TTC549 (cell line): ENCODE results near the gene ATXN8OS.
A peak's percentile ranks its signal among the peaks of the same experiment; 100 is the strongest.
"Not testable (repeated sequence)": the region's sequence is repeated elsewhere in the genome, so short reads cannot be mapped to it uniquely, and the experiment has no call there.

Experiments used
- FAIRE-seq: peaks from 2 replicates; lab custom pipeline; 2012; peaks lifted over from hg19 to GRCh38; lab: Jason Lieb, UNC

Gene ATXN8OS

DNA sequence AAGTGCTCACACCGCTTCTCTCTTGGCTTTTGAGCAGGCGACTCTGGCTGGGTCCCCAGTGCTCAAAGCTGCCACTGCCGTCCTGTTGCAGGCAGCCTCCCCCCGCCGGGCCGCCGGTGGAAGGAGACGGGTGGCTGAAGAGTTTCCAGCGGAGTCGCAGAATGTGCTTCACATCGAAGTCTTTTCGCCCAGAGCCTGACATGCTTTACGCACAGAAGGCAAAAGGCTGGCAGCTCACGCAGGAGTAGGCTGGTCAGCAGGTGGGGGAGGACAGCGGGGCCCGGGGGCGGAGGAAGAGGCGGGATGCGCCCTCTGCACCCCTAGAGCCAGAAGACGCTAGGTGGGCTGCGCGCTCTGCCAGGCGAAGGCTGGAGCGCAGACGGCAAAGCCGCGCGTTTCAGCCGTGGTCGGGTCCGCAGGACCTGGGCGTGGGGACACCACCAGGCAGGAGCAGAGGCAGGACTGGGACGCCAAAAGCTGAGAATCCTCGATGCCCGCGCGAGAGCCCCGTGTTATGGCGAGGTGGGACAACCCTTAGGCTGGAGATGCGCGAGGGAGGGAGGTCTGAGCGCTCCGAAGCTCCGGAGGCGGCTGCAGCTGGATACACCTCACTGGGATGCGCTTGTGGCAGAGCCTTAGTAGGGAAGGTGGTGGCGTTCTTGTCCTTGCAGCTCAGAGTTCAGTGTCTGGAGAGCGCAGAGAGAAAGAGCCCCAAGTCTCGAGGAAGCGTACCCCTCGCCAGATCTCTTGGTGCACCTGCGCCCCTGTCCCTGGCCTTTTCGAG lies at the start of gene ATXN8OS:
Gene ATXN8OS (plus strand): TSS at position 329 of the 784 bp plus-strand sequence.
- no peak for FAIRE-seq

DNA sequence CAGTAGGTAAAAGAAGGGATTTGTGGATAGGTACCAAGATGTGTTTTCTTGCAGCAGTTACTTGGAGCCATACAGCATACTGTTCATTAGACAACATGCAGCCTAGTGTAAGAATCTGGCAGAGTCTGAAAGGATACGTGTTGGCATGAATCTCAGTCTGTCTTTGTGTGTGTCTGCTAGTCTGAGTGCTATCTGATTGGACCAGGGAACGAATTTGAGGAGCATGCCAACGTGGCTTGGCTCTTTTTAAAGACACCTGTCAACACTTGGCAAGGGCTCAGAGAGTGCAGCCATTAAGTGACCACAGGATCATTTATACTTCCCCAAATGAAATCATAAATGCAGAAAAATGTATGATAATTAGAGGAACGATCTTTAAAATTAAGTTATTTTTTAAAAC lies 27.6 kb upstream of the ATXN8OS start:
- no peak for FAIRE-seq

DNA sequence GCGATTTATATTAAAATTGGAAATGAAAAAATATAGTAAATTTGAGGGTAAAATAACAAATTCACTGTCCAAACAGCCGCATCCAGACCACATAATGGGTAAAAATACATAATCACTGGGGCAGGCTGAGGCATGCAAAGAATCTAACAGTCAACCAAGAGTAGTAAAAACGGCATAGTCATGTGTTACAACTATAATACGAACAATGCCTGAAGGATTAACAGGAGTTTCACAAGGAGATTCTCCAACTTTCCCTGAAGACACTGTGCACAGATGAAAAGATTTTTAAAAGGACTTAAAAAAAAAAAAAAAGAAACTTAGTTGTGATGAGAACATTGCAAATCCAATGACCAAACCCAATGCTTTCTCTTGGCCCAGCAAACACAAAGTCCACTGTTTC lies 20.4 kb upstream of the ATXN8OS start:
- FAIRE-seq: no peak

DNA sequence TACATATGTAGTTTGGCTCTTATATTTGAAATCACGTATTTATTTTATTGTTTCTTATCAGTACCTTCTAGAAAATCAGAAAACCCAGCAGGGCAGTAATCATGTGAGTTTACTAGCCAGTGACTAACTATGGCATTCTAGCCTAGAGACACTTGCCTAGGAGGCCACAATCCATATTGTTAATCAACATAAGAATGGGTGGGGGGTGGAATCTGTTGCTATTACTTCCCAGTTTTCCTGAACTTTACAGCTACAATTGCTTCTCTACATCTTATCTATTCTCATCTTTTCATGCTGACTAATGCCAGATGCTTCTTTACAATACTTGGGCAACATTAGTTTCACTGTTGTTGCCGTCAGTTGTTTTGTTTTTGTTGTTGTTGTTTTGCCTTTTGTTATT lies 18.7 kb upstream of the ATXN8OS start:
- no peak for FAIRE-seq

DNA sequence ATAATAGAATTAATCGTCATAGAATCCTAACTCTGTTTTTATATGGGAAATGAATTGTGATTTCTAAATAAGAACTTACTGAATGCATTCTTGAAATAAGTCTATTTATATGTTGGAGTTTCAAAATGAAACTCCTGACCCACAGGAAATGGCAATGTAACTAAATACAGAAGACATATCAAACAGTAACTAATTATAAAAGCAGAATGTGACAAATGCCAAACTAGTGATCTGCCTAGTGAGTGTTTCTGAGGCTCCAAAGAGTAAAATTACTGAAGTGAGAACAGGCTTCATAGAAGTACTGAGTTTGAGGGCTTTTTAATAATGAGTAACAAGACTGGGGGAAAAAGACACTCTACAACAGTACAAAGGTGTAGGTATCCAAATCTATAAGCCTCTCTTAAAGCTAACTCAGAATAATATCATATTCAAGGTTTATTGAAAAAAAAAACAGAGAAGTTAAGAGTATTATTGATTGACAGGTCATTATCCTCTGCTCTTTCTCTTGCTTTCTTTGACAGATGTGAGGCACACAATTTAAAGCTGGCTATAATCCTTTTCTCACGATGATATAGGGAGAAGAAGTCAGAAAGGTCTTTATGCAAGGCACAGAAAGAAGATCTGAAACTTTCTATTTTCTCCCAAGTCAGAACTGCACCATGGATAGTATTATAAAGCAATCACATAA lies 17.4 kb upstream of the ATXN8OS start:
- no peak for FAIRE-seq

DNA sequence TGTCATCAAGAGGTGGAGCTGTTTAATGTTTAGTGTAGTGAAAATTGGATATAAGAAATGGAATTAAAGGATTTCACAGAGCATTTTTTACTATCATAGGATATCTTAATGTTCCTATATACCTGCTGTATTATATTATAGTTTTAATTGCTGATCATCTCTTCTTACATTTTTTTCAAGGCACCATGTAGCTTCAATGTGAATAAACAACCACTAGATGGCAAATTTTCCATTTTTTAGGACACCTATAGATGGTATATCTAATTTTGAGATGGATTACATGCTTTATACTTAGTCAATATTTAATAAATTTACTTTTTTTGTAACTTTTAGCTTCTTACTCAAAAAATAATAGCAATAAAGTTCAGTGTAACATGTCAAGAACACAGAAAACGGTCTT lies 9.0 kb upstream of the ATXN8OS start:
- FAIRE-seq: peak; percentile 32

DNA sequence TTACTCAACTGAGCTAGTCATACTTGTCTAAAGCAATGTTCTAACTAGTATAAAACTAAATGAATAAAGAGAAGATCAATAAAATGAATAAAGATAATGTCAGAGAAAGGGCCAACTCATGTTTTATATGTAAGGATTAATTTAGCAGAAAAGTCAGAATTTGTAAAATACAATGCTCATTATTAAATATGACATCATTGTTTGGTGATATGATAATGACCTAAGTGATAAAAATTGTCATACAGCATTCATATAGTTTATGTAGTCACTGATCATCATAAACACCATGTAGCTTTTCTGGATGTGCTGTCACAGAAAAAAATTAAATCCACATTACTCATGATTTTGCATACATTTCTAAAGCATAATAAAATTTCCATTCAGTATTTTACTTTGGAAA lies 3.1 kb upstream of the ATXN8OS start:
- no peak for FAIRE-seq

DNA sequence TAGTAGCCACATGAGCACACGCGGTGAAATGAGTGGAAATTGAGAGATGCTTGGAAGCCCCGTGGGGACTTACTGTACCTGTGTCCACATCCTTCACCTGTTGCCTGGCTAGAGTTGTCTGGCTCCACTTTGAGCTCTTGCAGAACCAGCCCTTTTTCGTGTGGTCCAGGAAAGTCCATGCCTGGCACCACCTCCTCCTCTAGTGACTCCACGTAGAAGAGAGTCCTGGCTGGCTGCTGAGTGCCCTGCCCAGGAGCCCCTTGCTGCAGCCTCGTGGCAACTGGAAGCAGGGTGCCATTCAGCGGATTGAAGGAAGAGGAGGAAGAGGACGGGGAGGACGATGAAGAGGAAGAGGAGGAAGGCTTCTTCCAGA lies 515 bp upstream of the ATXN8OS start:
- no peak for FAIRE-seq

DNA sequence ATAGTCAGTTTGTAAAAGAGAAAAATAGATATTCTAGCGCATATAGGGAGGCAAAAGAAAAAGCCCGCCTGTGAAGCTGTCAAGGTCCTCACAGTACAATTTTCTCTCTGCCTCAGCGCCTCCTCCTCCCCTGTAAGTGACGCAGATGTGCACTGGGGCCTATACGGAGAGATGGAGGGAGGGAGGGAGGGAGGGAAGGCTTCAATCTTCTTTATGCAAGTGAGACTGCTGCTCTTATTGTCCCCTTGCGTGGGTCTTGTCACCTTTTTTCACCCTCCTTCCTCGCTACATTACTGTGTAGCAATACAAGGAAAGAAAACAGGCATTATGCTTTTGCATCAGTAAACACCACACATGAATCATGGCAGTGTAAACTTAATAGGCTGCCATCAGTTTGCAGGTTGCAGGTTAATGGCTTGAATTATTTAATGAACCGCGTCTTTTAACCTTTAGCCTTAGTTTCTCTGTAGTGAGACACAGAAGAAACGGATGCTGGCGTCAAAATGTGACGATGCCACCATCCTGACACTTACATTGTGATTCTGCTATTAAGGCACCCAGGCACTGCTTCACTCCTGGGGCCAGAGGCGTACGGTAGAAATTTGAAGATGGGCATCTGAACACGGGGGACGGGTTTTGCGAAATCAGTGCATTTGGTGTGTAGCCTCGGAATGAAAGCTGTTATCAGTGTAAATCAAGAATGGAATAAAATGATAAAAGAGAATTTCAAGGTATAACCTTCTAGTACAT lies 905 bp downstream of the ATXN8OS start, which contains the start of gene KLHL1:
Gene KLHL1 (minus strand): TSS at position 97 of the 750 bp plus-strand sequence. CDS start 753 bp downstream, outside the sequence.
- no peak for FAIRE-seq

DNA sequence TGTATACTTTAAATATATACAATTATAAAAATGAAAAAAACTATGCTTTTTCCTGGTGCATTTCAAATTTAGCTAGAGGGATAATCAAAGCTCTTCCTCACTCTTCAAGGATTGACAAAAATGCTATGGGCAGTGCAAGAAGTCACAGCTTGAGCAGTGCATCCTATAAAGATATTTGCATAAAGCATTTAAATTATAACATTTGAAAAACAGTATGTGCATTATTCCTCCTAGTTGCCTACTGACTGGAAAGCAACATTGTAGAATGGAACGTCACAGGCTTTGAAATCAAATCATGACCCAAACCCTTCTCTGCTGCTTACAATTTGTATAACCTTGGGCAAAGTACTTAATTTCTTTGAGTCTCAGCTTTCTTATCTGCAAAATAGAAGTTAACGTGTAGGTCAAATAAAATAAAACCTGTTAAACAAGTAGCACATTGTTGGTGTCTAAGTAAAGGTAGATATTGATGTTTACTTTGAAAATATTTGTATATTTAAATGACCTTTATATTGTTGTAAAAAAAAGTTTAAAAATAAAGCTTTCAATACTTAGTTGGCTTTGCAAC lies 9.8 kb downstream of the ATXN8OS start:
- no peak for FAIRE-seq

DNA sequence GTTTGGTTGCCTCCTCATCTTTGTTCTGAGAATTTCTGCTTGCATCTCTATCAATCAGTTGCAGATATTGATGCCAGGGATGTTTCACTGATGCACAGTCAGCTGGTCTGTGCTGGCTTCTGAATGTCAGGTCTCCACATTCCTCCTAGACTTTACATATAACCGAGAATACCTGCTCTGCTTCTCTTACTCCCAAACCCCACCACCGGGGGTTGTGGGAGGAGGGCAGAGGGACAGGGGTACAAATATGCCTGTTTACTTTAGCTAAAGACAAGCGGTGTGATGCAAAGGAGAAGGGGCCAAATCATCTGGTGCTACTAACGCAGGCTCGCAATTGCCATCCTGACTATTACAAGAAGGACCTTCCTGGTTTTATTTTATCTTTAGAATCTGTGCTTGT lies 18.1 kb downstream of the ATXN8OS start:
- no peak for FAIRE-seq

DNA sequence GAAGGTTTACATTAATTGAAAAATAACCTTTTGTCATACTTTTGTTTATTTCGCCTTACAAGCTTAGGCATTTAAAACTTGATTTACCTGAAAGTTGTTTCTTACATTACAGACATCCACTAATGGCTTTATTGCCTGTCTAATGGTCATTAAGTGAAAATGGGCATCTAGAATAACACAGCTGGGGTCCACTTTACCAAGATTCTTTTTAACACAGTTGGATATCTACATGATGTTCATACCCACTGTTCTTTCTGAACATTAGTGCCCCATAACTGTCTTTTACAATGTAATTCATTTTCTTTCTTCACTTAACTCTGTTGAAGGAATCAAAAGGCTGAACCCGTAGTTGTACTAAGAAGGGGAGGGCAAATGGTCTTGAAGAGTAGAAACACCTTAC lies 20.5 kb downstream of the ATXN8OS start:
- no peak for FAIRE-seq

DNA sequence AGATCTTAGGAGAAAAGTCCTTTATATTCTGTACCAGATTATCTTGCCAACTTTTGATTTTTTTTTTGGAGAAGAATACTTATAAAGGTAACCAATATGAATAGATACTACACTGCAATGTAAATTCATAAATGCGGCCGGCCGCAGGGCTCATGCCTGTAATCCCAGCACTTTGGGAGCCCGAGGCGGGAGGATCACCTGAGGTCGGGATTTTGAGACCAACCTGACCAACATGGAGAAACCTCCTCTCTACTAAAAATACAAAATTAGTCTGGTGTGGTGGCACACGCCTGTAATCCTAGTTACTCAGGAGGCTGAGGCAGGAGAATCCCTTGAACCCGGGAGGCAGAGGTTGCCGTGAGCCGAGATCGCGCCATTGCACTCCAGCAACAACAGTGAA lies 35.0 kb downstream of the ATXN8OS start:
- FAIRE-seq: not testable (repeated sequence)

DNA sequence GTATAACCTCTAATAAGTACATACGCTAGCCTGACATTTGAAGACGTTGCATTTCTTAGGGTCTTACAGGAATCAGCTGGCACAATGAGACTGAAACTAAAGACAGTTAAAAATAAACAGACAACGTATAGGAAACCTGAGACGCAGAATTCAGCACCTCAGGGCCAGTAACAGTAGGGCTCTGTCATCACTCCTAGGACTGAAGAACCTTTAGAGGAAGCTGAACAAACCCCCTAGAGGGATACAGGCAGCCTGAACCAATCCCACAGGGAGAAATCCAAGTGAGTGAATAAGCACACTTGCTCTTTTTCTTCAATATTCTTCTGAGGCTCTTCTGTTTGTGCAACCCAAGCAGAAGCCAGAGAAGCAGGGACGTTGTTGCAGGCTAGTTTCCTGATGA lies 54.5 kb downstream of the ATXN8OS start:
- FAIRE-seq: no peak

DNA sequence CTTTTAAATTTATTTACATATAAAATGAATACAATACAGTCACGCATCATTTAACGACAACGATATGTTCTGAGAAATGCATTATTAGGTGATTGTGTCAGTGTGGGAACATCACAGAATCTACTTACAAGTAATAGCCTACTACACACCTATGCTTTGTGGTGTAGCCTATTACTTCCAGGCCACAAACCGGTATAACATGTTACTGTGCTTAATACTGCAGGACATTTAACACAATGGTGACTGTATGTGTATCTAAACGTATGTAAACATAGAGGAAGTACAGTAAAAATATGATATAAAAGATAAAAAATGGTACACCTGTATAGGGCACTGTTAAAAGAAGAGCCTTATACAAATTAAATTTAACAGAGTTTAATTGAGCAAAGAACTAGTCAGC lies 63.1 kb downstream of the ATXN8OS start:
- FAIRE-seq: no peak

DNA sequence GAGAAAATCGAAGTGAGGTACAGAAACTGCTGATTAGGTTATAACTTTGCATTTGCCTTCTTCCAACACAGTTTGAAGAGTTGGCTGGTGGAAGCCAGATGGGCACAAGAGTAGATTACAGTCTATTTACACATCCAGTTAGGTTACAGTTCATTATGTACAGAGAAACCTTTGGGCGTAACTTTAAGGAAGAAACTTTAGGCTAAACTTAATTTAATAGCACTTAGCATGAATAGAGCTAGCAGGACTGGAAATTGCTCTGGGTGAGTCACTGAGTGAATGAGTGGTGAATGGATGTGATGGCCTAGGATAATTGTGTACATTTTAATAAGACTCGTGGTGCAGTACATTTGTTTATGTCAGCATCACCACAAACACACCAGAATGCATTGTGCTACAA lies 63.5 kb downstream of the ATXN8OS start:
- no peak for FAIRE-seq

DNA sequence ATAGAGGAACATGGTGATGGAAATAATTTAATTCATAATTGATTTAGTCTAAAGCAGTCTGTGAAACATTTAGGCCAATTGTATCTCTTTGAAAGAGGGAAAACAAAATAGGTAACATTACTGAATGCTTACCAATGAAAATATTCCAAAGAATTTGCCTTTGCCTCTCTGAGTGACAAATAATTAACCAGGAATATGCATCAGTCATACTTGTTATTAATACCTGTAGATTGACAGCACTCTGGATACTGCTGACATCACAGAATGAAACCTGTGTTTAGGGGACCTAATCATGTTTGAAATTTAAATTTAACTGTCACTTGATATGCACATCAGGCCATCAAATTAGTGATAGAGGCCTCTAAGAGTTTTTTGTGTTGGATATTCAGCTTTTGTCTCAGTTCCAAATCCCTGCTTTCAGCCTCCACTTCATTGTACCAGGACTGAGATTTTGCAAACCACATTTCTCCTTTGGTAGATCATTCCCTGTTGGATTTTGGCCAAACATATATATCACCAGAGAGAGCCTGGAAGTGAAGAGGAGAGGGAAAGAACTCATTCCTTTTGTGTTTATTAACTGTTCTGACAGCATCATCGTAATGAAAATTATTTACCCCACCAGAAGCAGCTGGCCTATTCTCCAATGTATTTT lies 65.4 kb downstream of the ATXN8OS start:
- no peak for FAIRE-seq

DNA sequence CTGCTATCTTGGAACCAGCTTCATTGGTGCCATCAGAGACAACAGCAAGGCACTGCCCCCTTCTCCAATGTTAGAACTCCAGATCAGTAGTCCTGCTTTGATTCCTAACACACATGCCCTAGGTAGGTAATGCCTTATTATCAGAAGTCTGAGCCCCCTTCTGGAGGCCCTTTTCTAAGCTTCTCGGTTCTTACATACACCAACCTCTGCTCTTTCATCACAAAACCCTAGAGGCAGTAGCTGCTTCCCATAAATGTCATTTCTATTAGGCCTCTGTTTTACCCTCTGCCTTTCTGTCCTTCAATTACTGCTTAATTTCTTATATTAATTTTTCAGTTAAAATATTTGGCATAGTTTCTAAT lies 66.0 kb downstream of the ATXN8OS start:
- FAIRE-seq: no peak

DNA sequence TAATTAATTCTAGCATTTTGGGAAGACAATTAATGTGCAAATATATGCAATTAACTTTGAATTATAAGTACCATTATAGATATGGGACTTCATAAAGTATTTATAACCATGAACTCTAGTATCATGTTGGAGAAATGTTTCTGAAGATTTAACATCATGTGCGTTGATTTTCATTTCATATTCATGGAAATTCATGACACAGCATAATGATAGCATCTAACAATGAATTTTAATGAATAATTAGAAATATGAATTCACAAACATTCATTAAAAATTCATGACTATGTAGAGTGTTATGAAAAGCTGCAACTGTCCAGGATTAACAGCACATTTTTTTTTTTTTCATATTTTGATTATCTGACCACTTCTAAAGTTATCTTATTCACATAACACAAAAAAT lies 70.7 kb downstream of the ATXN8OS start:
- no peak for FAIRE-seq
